ENCODE results near the gene THADA.

THADA gene

GRCh38 chr2:43221124-43221762, 374.6 kb downstream of the THADA start:
- TF ChIP-seq CTCF (conservative IDR thresholded peaks at IDR 0.05; ENCODE audit: control insufficient read depth, insufficient read depth, low read depth, low read length), result no peak
- DNase-seq (ENCODE audit: low read depth), result peak; percentile 97
- H3K4me3 ChIP-seq (ENCODE audit: control insufficient read depth, low read depth, low read length), result peak overlapping the region; percentile 91

- TF ChIP-seq CTCF (conservative IDR thresholded peaks at IDR 0.05; ENCODE audit: control insufficient read depth, insufficient read depth, low read depth, low read length), result no peak
- H3K4me3 ChIP-seq (ENCODE audit: control insufficient read depth, low read depth, low read length), result peak overlapping the region; percentile 47
- DNase-seq (ENCODE audit: low read depth), result no peak
These were observed 375.1 kb downstream of the THADA start for GRCh38 chr2:43220760-43221123.

- TF ChIP-seq CTCF (conservative IDR thresholded peaks at IDR 0.05; ENCODE audit: control insufficient read depth, insufficient read depth, low read depth, low read length), result no peak
- peak; percentile 82 for DNase-seq (ENCODE audit: low read depth)
- H3K4me3 ChIP-seq (ENCODE audit: control insufficient read depth, low read depth, low read length), result peak overlapping the region; percentile 47
These were observed 375.5 kb downstream of the THADA start for GRCh38 chr2:43220229-43220751.

GRCh38 chr2:43219383-43220228, 376.2 kb downstream of the THADA start:
- peak; percentile 89 for DNase-seq (ENCODE audit: low read depth)
- peak overlapping the region; percentile 47 for H3K4me3 ChIP-seq (ENCODE audit: control insufficient read depth, low read depth, low read length)
- no peak for TF ChIP-seq CTCF (conservative IDR thresholded peaks at IDR 0.05; ENCODE audit: control insufficient read depth, insufficient read depth, low read depth, low read length)

GRCh38 chr2:43218702-43219382, 377.0 kb downstream of the THADA start:
- peak overlapping the region; percentile 47 for H3K4me3 ChIP-seq (ENCODE audit: control insufficient read depth, low read depth, low read length)
- no peak for TF ChIP-seq CTCF (conservative IDR thresholded peaks at IDR 0.05; ENCODE audit: control insufficient read depth, insufficient read depth, low read depth, low read length)
- peak; percentile 37 for DNase-seq (ENCODE audit: low read depth)

GRCh38 chr2:43218155-43218701, 377.6 kb downstream of the THADA start:
- no peak for TF ChIP-seq CTCF (conservative IDR thresholded peaks at IDR 0.05; ENCODE audit: control insufficient read depth, insufficient read depth, low read depth, low read length)
- DNase-seq (ENCODE audit: low read depth), result peak; percentile 26
- no peak overlapping the region for H3K4me3 ChIP-seq (ENCODE audit: control insufficient read depth, low read depth, low read length)

Data from fibroblast of mammary gland (primary cell).